DOHH2 (cell line): ENCODE results near the gene MEGF10.

Source experiments
- CTCF ChIP-seq: fragments of 200-600 bp; sonication (generic); IDR thresholded peaks from one replicate; pipeline ENCODE4 v1.5.1; 2014; ENCODE audit warnings: antibody characterized with exemption, mild to moderate bottlenecking, low read depth, low read length; ENCODE audit not compliant: poor library complexity, severe bottlenecking
- EZH2phosphoT487 ChIP-seq: fragments of 200-600 bp; sonication (generic); IDR thresholded peaks from 2 replicates; pipeline ENCODE4 v1.6.1; 2017; ENCODE audit warnings: borderline replicate concordance, mild to moderate bottlenecking, antibody characterized with exemption, low read length, moderate library complexity, mixed read lengths

GRCh38 chr5:127256886-127257597 is 33.6 kb upstream of the MEGF10 start:
- no peak for TF ChIP-seq CTCF
- no peak for TF ChIP-seq EZH2phosphoT487
